Measurements from ENCODE around the gene JMJD4. TPM values are rescaled to one million over a fixed set of nuclear protein-coding genes. Genes with fewer than 3 reads are reported as not detected.
A peak's percentile ranks its signal among the peaks of the same experiment; 100 is the strongest.

JMJD4 gene
- total RNA-seq, 2 donors from 2014 or later = 19.4 to 21.8 TPM

DNA sequence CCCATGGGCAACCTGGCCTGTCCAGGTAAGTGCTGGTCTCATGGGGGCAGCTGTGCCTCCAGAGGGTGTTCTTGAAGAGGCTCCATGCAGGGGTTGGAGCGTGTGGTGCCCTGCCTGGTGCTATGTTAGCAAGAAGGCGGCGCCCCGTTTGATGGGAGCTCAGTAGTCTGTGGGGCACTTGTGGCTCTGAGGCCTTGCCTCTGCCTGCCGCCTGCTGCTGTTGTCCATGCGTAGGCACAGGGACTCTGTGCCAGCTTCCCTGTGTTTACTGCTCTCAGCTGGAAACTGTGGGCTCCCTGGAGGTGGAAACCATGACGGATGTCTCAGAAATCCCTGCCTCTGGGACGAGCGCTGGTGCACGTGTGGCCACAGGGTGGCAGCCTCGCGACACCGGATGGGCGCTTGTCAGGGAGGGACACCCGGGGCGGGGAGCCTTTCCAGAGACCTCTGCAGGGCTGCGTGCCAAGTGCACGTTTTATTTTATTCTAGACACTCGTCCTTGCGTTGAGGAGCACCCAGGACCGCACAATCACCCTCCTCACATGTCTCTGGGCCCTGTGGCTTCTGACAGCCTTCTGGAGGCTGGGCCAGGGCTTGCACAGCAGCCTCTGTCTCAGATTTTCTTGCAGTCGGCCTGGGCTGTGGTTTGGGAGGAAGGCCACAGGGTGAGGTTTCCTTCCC is 27.3 kb upstream of the JMJD4 start:
- no peak overlapping the region for H3K4me3 ChIP-seq (ENCODE audit: low read length)
- no peaks in the 10 kb centered on the region for H3K9me3 Mint-ChIP-seq
- peaks cover 42% of the 10 kb centered on the region for H3K36me3 Mint-ChIP-seq (ENCODE audit: low read depth)
- WGBS, 2 experiments (ENCODE audit: insufficient coverage in 1 of 2, insufficient read length in 1 of 2) = 28 to 32% methylated on average over 16 to 22 of the region's 22 CpGs
- H3K9ac ChIP-seq (ENCODE audit: extremely low read depth, low read length, poor library complexity, severe bottlenecking) = no peak overlapping the region
- H3K4me1 Mint-ChIP-seq = no peaks in the 10 kb centered on the region
- H3K27ac Mint-ChIP-seq = no peak overlapping the region
- H3K27me3 Mint-ChIP-seq (ENCODE audit: insufficient read depth) = no peaks in the 10 kb centered on the region
- no peaks in the 10 kb centered on the region for H3K9me3 ChIP-seq (ENCODE audit: control insufficient read depth, low read length)
- H3K4me3 Mint-ChIP-seq = no peak overlapping the region
- H3K36me3 ChIP-seq (ENCODE audit: control insufficient read depth, insufficient read depth, low read length) = peaks cover 73% of the 10 kb centered on the region
- H3K4me1 ChIP-seq (ENCODE audit: control insufficient read depth, insufficient read depth, low read length) = no peaks in the 10 kb centered on the region
- DNase-seq = peak; percentile 96
- TF ChIP-seq, protein P1, sequence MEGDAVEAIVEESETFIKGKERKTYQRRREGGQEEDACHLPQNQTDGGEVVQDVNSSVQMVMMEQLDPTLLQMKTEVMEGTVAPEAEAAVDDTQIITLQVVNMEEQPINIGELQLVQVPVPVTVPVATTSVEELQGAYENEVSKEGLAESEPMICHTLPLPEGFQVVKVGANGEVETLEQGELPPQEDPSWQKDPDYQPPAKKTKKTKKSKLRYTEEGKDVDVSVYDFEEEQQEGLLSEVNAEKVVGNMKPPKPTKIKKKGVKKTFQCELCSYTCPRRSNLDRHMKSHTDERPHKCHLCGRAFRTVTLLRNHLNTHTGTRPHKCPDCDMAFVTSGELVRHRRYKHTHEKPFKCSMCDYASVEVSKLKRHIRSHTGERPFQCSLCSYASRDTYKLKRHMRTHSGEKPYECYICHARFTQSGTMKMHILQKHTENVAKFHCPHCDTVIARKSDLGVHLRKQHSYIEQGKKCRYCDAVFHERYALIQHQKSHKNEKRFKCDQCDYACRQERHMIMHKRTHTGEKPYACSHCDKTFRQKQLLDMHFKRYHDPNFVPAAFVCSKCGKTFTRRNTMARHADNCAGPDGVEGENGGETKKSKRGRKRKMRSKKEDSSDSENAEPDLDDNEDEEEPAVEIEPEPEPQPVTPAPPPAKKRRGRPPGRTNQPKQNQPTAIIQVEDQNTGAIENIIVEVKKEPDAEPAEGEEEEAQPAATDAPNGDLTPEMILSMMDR (conservative IDR thresholded peaks at IDR 0.05) = peak; percentile 96
- no peak overlapping the region for H3K27ac ChIP-seq (ENCODE audit: low read depth, low read length)
- no peaks in the 10 kb centered on the region for H3K27me3 ChIP-seq (ENCODE audit: control insufficient read depth, insufficient read depth, low read length, poor library complexity, severe bottlenecking)

DNA sequence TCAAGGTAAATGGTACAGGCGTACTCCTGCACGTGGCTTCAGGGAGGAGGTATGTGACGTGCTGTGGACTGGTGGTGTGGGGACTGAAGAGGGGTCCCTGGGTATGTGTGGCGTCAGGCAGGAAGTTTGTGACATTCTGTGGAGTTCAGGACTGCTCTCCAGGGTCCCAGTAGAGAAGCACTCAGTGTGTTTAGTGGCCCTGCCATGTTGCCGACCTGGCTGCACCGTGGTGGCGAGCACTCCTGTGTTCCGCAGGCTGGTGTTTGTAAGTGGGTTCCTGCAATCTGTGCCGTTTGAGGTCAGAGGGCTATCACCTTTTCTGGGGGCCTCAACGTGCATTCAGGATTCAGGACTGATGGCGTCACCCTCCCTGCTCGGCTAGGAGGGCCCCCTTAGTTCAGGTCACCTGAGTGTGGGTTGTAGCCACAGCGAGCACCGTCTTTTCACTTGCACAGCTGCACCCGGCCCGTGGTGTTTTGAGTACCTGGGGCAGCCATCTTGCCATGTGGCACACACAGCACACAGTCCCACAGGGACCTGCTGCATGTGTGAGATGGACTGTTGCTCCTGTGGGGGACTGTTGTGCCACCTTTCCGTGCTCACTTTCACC is 26.6 kb upstream of the JMJD4 start:
- Histone ChIP-seq H3K27me3 (ENCODE audit: control insufficient read depth, insufficient read depth, low read length, poor library complexity, severe bottlenecking) (no peaks in the 10 kb centered on the region), H3K36me3 (ENCODE audit: control insufficient read depth, insufficient read depth, low read length) (peaks cover 71% of the 10 kb centered on the region), H3K4me3 (ENCODE audit: low read length) (no peak overlapping the region), H3K4me1 (ENCODE audit: control insufficient read depth, insufficient read depth, low read length) (no peaks in the 10 kb centered on the region), H3K9ac (ENCODE audit: extremely low read depth, low read length, poor library complexity, severe bottlenecking) (no peak overlapping the region), H3K27ac (ENCODE audit: low read depth, low read length) (no peak overlapping the region), H3K9me3 (ENCODE audit: control insufficient read depth, low read length) (no peaks in the 10 kb centered on the region)
- H3K4me1 Mint-ChIP-seq = no peaks in the 10 kb centered on the region
- 88 to 89% methylated on average over 12 to 17 of the region's 17 CpGs for WGBS, 2 experiments (ENCODE audit: insufficient coverage in 1 of 2, insufficient read length in 1 of 2)
- H3K36me3 Mint-ChIP-seq (ENCODE audit: low read depth) = peaks cover 38% of the 10 kb centered on the region
- H3K9me3 Mint-ChIP-seq = no peaks in the 10 kb centered on the region
- no peak overlapping the region for H3K4me3 Mint-ChIP-seq
- no peak overlapping the region for H3K27ac Mint-ChIP-seq
- DNase-seq = no peak
- no peaks in the 10 kb centered on the region for H3K27me3 Mint-ChIP-seq (ENCODE audit: insufficient read depth)
- TF ChIP-seq, protein P1 (conservative IDR thresholded peaks at IDR 0.05) = no peak

DNA sequence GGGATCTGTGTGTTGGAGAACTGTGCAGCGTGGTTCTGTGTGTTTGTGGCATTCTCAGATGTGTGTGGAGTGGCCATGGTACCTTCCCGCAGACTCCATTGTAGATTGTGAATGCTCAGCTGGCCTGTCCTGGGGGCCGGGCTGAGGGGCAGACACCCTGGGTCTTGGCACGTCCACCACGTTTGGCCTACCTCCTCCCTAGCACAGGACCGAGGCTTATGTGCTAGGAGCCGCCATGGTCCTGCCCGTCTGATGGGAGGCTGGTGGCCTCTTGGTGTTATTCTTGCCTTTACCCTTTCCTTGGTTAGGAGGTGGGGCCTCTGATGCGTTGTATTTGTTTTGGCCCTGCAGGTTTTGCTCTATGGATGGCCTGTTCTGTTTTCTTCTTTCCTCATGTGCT is 25.3 kb upstream of the JMJD4 start:
- 86 to 92% methylated on average over 5 to 9 of the region's 9 CpGs for WGBS, 2 experiments (ENCODE audit: insufficient coverage in 1 of 2, insufficient read length in 1 of 2)
- Mint-ChIP-seq H3K4me1 (no peaks in the 10 kb centered on the region), H3K36me3 (ENCODE audit: low read depth) (peaks cover 36% of the 10 kb centered on the region), H3K27me3 (ENCODE audit: insufficient read depth) (no peaks in the 10 kb centered on the region), H3K27ac (no peak overlapping the region), H3K9me3 (no peaks in the 10 kb centered on the region), H3K4me3 (no peak overlapping the region)
- no peaks in the 10 kb centered on the region for H3K9me3 ChIP-seq (ENCODE audit: control insufficient read depth, low read length)
- H3K27ac ChIP-seq (ENCODE audit: low read depth, low read length) = no peak overlapping the region
- H3K36me3 ChIP-seq (ENCODE audit: control insufficient read depth, insufficient read depth, low read length) = peaks cover 77% of the 10 kb centered on the region
- no peak overlapping the region for H3K4me3 ChIP-seq (ENCODE audit: low read length)
- no peak overlapping the region for H3K9ac ChIP-seq (ENCODE audit: extremely low read depth, low read length, poor library complexity, severe bottlenecking)
- no peaks in the 10 kb centered on the region for H3K4me1 ChIP-seq (ENCODE audit: control insufficient read depth, insufficient read depth, low read length)
- TF ChIP-seq, protein P1 (conservative IDR thresholded peaks at IDR 0.05) = no peak
- no peak for DNase-seq
- no peaks in the 10 kb centered on the region for H3K27me3 ChIP-seq (ENCODE audit: control insufficient read depth, insufficient read depth, low read length, poor library complexity, severe bottlenecking)

Measured in endodermal cell (in vitro differentiated cells).